Medulla oblongata (tissue), 1 donor: Measurements from ENCODE around the gene GLT6D1.
"Not testable (repeated sequence)": the region's sequence is repeated elsewhere in the genome, so short reads cannot be mapped to it uniquely, and the experiment has no call there.

ENCODE experiments used
- DNase-seq: peaks from one replicate; pipeline ENCODE4 v3.0.0-alpha.2; 2015; ENCODE audit errors: extremely low spot score

GLT6D1 gene

GRCh38 chr9:135664801-135665794 is 25.8 kb upstream of the GLT6D1 start:
- DNase-seq = no peak

- DNase-seq = no peak
Measured at GRCh38 chr9:135664266-135664665, 24.9 kb upstream of the GLT6D1 start.

- DNase-seq = no peak
Measured at GRCh38 chr9:135663857-135664256, 24.5 kb upstream of the GLT6D1 start.

GRCh38 chr9:135663451-135663770 is 24.1 kb upstream of the GLT6D1 start:
- DNase-seq = no peak

- no peak for DNase-seq
Measured at GRCh38 chr9:135662758-135663450, 23.6 kb upstream of the GLT6D1 start, which contains the start of gene LCN9. Gene LCN9 (plus strand): TSS chr9:135663309. CDS start chr9:135663322, 13 bp downstream.

- no peak for DNase-seq
Measured at GRCh38 chr9:135661816-135662560, 22.6 kb upstream of the GLT6D1 start.

GRCh38 chr9:135660407-135660806 is 21.1 kb upstream of the GLT6D1 start:
- no peak for DNase-seq

GRCh38 chr9:135659252-135659651 is 19.9 kb upstream of the GLT6D1 start:
- DNase-seq = no peak

- no peak for DNase-seq
Measured at GRCh38 chr9:135657416-135657815, 18.1 kb upstream of the GLT6D1 start.

- no peak for DNase-seq
Measured at GRCh38 chr9:135655317-135655716, 16.0 kb upstream of the GLT6D1 start.

- DNase-seq = no peak
Measured at GRCh38 chr9:135650408-135650807, 11.1 kb upstream of the GLT6D1 start.

- DNase-seq = no peak
Measured at GRCh38 chr9:135649508-135649907, 10.2 kb upstream of the GLT6D1 start.

GRCh38 chr9:135648494-135649410 is 9.4 kb upstream of the GLT6D1 start:
- DNase-seq = no peak

- no peak for DNase-seq
Measured at GRCh38 chr9:135647884-135648283, 8.5 kb upstream of the GLT6D1 start.

- no peak for DNase-seq
Measured at GRCh38 chr9:135644631-135645218, 5.4 kb upstream of the GLT6D1 start.

- DNase-seq = no peak
Measured at GRCh38 chr9:135641745-135642144, 2.4 kb upstream of the GLT6D1 start.

GRCh38 chr9:135641047-135641446 is 1.7 kb upstream of the GLT6D1 start:
- DNase-seq = no peak

GRCh38 chr9:135636930-135637530 is 2.3 kb downstream of the GLT6D1 start:
- not testable (repeated sequence) for DNase-seq

GRCh38 chr9:135632841-135633240 is 6.5 kb downstream of the GLT6D1 start:
- no peak for DNase-seq

- no peak for DNase-seq
Measured at GRCh38 chr9:135624282-135624681, 15.1 kb downstream of the GLT6D1 start.
